Stimulated activated CD8-positive, alpha-beta memory T cell treated with anti-CD3 and anti-CD28 coated beads, Interleukin-7, amount 100 ng/mL, for 48 hours (primary cell): ENCODE measurements around the gene EBLN1.
"Not testable (repeated sequence)": the region's sequence is repeated elsewhere in the genome, so short reads cannot be mapped to it uniquely, and the experiment has no call there.

Experiments used
- DNase-seq, 2 donors: peaks; one replicate each; pipeline ENCODE4 v3.0.0-alpha.2; 2020; ENCODE audit warnings: low read depth in 1 of 2; ENCODE audit errors: extremely low read depth in 1 of 2

EBLN1 gene

DNA sequence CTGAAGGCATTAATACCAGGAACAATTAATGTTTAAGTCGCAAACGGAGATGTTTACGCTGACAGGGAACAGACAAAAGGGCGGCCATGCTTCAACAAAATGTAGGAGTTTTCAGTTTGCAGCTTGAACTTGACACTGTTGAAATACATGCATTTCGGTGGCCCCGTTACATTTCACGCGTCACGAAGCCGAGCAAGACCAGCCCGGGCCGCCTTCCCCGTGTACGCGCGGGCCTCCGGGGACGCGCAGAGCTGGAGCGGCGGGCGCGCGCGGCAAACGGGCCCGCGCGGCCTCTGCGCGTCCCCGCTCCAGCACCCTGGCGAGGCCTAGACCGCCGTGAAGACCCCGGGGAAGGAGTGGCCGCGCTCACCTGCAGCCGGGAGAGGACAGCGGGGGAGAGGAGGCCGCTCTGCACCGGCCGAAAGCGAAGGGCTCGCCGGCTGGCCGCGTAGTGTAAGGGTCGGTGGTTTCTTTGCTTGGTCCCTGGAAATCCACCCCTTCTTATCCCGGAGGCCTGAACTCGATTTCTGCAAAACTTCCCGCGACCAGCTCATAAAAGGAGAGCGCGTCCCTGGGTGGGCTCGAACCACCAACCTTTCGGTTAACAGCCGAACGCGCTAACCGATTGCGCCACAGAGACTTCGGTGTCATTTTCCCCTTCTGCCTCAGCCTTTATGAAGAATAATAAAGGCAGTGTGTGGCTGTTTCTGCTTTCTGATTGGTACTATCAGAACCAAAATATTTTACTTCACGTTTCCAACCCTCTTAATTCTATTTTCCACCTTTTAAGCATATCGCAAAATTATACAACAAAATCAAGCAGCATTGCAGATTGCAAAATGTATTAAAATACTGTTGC is 11.4 kb upstream of the EBLN1 start:
- DNase-seq = peak; percentile 75 to 76

DNA sequence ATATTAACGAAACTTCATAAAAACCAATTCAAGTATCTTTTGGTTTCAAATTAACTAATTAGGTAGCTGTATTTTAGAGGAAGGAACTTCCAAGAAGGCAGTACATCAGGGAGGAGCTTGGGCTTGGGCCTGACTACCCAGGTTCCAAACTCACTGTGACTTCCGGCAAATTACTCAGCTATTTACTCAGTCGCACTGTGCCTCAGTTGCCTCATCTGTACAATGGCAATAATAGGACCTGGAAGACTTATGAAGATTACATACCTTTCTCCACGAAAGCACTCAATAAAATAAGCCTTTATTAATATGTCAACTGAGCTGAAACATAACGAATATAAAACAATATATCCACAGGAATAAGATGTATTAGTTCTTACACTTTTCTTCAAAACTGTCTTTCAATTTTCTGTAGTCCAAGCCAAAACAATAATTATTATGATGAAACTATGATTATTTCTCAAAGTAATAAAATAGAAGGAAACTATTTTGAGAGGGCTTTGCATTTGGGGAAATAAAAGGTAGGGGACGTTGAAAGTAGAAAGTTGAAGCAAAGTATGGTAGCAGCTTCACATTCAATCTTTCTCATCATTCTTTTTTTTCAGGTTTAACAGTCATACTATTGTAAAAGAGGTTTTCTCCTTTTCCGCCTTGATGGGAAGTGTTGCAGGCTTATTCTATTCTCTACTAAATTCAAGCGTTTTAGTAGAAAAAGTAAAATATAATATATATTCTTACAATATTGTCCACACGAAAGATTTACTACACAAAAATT is 10.5 kb upstream of the EBLN1 start:
- DNase-seq = no peak

- no peak for DNase-seq
Observed at GRCh38 chr10:22226599-22226998, 8.8 kb upstream of the EBLN1 start.

DNA sequence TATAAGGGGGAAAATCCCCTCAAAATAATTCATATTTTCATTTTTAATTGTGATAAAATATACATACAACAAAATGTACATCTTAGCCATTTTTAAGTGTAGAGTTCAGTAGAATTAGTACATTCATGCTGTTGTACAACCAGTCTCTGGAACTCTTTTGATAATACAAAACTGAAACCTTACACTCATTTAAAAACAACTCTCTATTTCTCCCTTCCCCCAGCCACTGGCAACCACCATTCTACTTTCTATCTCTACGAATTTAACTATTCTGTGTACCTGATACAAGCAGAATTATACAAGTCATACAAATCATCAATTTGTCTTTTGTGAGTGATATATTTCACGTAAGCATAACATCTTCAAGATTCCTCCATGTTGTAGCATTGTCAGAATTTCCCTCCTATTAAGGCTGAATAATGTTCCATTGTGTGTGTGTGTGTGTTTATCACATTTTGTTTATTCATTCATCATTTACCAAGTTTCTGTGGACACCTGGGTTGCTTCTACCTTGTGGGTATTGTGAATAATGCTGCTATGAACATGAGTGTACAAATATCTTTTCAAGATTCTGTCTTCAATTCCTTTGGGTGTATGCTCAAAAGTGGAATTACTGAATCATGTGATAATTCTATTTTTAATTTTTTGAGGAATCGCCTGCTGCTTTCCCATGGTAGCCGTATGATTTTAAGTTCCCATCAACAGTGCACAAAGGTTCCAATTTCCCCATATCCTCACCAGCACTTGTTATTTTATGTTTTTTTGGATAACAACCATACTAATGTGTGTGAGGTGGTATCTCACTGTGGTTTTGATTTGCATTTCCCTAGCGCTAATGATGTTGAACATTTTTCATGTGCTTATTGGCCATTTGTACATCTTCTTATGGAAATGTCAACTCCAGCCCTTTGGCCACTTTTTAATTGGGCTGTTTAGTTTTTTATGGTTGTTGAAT is 4.7 kb upstream of the EBLN1 start:
- DNase-seq = no peak

DNA sequence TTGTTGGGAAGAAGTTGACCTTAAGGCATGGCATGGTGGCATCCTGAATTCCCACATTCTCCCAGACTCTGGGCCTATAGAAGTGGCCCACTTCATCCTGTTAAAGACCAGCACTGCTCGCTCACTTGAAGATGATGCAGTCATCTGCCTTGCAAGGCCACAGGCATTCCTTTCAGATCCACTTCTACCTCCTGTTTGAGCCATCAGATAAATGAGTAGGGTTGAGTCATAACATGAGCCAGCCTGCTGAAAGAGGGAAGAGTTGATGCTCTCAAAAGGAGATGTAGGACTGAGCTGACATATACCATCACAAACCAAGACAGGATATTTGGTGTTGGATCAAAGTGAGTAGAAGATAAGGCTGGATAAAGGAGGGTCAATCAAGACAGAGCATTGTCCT is 1.5 kb upstream of the EBLN1 start:
- DNase-seq = no peak

- DNase-seq = no peak
Observed at GRCh38 chr10:22218448-22218847, 633 bp upstream of the EBLN1 start.

GRCh38 chr10:22217084-22217483 is 731 bp downstream of the EBLN1 start:
- not testable (repeated sequence) for DNase-seq

- DNase-seq = no peak
Observed at GRCh38 chr10:22210267-22210666, 7.5 kb downstream of the EBLN1 start.

DNA sequence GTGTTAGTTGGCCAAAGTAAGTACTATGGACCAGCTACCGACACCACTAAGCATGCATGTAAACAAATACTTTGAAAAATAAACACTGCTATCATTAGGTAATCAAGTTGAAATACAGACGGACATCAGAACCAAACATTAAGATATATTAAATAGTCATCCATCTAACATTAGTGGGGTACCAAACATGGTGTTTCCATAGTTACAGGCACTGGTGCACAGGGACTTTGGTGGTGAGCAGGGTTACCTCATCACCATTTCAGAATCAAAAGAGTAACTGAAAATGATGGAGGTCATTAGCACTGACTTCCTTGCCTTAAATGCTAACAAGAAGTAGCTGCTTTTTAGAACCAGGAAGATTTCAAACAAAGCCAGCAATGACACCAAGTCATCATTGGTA is 23.9 kb downstream of the EBLN1 start:
- no peak for DNase-seq

GRCh38 chr10:22185586-22185985 is 32.2 kb downstream of the EBLN1 start:
- DNase-seq = no peak

- DNase-seq = no peak
Observed at GRCh38 chr10:22183771-22184461, 33.9 kb downstream of the EBLN1 start.

DNA sequence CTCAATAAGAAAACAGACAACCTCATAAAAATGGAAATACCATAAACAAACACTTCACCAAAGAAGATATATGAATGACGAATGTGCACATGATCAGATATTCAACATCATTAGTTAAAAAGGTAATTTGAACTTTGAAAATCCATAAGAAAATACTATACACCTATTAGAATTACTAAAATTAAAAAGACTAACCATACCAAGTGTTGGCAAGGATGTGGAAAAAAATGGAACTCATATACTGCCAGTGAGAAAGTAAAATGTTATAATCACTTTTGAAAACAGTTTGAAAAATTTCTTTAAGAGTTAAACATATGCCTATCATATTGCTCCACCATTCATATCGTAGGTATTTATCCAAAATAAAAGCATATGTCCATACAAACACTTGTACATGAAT is 37.1 kb downstream of the EBLN1 start:
- no peak for DNase-seq

GRCh38 chr10:22174442-22174841 is 43.4 kb downstream of the EBLN1 start:
- DNase-seq = no peak

GRCh38 chr10:22171131-22171530 is 46.7 kb downstream of the EBLN1 start:
- DNase-seq = no peak

DNA sequence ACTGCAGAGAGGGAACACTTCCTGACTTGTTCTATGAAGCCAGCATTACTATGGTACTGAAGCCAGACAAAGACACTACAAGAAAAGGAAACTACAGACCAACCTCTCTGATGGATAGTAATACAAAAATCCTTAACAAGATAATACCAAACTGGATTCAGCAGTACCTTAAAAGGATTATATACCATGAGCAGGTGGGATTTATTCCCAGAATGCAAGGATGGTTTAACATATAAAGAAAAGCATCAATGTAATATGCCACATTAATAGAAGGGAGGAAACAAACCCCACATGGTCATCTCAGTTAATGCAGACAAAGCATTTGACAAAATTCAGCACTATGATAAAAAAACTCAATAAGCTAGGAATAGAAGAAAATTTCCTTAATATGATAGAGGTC is 47.2 kb downstream of the EBLN1 start:
- DNase-seq = no peak

DNA sequence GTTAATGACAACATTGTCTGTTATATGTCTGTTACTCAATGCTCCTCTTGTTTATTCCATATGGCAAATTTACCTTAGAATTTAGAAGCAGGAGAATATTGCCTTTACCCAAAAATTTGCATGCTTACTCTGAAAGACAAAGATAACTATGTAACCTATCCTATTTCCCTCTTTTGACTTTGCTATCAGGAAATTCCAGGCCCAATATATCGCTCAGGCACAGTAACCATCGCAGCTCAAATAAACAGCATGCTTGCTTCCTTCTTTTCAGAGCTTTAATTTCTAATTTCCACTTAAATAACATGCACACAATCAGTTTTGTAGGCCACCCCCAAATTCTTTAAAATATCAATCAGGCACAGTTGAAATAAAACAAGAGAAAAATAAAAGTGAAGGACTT is 57.8 kb downstream of the EBLN1 start:
- no peak for DNase-seq

DNA sequence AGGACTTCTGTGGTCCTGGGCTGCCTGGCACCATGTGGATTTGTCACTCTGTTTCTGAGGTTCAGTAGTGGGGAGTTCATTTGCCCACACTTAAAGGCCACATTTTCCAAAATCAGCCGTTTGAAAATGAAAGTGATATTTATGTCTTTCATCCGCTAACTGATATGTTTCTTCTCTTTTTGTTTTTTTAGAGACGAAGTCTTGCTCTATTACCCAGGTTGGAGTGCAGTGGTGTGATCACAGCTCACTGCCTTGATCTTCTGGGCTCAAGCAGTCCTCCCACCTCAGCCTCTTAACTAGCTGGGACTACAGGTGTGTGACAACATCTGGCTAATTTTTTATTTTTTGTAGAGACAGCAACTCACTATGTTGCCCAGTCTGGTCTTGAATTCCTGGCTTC is 58.6 kb downstream of the EBLN1 start:
- DNase-seq = no peak
